CD4-positive, alpha-beta T cell treated with Interleukin-2 at 100 ng/mL for 4 hours (primary cell): ENCODE data around the gene LTK.

Source experiments
- DNase-seq: peaks from one replicate; pipeline ENCODE4 v3.0.0-alpha.2; 2020; ENCODE audit warnings: low spot score

Gene LTK

GRCh38 chr15:41498657-41499056 lies 15.0 kb downstream of the LTK start:
- DNase-seq, result no peak

- no peak for DNase-seq
Measured at GRCh38 chr15:41495736-41496599, 17.7 kb downstream of the LTK start.

- DNase-seq, result no peak
Measured at GRCh38 chr15:41494922-41495735, 18.5 kb downstream of the LTK start.

DNA sequence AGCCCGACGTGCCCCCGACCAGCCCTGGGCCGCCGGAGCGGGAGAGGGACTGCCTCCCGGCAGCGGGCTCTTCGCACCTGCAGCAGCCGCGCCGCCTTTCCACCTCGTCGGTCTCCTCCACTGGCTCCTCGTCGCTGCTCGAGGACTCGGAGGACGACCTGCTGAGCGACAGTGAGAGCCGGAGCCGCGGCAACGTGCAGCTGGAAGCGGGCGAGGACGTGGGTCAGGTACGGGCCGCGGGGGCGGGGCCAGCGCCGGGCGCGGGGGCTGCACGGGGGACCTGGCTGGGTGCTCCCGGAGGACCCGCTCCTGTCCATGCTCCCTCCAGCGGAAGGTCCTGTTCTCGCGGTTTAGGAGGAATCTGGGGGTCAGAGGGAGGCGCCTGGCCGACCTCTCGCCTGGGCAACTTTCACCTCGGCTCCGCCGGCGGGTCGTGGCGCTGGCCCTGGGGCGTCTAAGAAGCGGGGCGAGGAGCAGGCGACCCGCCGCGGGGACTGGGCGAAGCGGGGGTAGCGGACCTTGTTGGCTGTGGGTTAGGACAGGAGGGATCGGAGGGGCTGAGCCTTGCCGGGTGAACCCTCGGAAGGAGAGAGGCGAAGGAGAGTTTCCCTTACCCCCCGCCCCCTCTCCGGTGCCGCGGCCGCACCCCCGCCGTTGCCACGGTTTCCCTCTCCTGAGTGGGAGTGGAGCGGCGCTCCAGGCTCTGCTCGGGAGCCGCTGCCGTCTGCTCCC lies 19.3 kb downstream of the LTK start:
- DNase-seq, result no peak

DNA sequence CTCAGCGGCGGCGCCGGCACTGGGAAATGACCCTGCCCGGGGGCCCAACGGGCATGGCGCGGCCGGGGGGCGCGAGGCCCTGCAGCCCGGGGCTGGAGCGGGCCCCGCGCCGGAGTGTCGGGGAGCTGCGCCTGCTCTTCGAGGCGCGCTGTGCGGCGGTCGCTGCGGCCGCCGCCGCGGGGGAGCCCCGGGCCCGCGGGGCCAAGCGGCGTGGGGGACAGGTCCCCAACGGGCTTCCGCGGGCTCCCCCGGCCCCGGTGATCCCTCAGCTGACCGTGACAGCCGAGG lies 19.8 kb downstream of the LTK start:
- DNase-seq, result no peak

GRCh38 chr15:41493205-41493901 lies 20.3 kb downstream of the LTK start, which contains the start of gene ITPKA:
ITPKA (plus strand) TSS chr15:41493874; CDS start chr15:41493928, 54 bp downstream.
- peak; percentile 77 for DNase-seq

GRCh38 chr15:41492597-41493204 lies 20.9 kb downstream of the LTK start:
- DNase-seq, result no peak

DNA sequence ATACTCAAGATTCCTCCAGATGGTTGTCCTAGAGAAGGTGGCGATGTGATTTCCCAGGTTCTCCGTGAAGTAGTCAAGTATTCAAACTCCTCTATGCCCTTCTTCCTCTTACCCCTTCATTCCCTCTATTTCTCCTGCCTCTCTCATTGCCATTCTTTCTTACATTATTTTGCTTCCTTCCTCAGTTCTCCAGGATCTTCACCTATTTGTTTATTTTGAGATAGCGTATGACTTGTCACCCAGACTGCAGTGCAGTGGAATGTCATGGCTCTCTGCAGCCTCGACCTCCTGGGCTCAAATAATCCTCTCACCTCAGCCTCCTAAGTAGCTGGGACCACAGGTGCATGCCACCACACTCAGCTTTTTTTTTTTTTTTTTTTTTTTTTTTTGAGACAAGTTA lies 21.7 kb downstream of the LTK start:
- DNase-seq, result no peak

DNA sequence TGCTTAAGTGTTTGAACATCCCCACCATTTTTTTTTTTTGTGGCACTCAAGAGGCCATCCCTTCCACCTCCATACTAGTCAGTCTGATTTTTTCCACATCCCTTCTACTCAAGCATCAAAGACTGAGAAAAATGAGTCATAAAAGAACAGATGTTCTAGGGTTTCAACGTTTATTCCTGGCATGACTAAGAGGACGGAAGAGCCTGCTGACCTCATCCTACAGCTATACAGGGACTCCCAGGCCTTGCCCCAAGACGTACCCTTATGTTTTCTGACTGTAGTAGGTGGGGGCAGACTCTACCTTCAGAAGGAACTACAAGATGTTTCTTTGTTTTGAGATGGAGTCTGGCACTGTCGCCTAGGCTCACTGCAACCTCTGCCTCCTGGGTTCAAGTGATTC lies 23.3 kb downstream of the LTK start:
- DNase-seq, result no peak

DNA sequence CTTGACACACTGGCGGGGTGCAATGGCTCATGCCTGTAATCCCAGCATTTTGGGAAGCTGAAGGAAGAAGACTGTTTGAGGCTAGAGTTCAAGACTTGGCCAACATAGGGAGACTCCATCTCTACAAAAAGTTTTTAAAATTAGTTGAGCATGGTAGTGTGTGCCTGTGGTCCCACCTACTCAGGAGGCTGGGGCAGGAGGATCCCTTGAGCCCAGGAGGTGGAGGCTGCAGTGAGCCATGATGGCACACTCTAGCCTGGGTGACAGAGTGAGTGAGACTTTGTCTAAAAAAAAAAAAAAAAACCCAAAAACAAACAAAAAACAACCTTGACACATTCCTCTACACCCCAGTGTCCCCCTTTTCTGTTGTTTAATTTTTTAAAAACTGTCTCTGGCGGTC lies 24.0 kb downstream of the LTK start:
- DNase-seq, result no peak

DNA sequence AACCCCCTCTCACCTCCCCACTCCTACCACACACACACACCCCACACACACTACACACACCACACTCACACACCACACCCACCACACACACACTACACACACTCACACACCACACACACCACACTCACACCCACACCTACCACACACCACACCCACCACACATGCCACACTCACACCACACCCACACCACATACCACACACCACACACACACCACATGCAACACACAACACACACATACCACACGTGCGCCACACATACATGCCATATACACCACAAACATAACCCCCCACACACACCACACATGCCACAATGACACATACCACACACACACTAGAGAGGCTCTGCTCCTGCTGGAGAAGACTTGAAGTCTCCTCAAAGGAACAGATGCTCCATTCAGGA lies 25.8 kb downstream of the LTK start:
- DNase-seq, result no peak

GRCh38 chr15:41487381-41487780 lies 26.2 kb downstream of the LTK start:
- DNase-seq, result no peak

- no peak for DNase-seq
Measured at GRCh38 chr15:41486286-41486685, 27.3 kb downstream of the LTK start.

GRCh38 chr15:41484937-41485625 lies 28.5 kb downstream of the LTK start:
- DNase-seq, result no peak

DNA sequence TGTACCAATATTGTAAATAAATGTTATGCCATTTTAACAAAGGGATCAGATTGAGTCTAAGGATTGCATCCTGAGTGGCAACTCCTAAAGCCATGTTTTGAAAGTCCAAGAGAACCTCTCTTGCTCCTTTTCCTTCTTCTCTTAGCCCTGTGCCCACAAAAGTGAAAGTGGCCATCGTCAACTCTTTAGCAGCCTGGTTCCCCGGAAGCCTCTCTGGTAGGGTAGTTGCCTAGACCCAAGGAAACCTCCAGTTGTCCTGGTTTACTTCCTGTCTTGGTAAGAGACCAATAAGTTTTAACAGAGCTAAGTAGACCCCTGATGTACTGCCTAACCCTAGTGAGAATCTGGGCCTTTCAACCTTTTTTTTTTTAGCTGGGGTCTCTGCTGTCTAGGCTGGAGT lies 30.1 kb downstream of the LTK start:
- DNase-seq, result no peak

- peak; percentile 54 for DNase-seq
Measured at GRCh38 chr15:41483115-41483514, 30.5 kb downstream of the LTK start.

DNA sequence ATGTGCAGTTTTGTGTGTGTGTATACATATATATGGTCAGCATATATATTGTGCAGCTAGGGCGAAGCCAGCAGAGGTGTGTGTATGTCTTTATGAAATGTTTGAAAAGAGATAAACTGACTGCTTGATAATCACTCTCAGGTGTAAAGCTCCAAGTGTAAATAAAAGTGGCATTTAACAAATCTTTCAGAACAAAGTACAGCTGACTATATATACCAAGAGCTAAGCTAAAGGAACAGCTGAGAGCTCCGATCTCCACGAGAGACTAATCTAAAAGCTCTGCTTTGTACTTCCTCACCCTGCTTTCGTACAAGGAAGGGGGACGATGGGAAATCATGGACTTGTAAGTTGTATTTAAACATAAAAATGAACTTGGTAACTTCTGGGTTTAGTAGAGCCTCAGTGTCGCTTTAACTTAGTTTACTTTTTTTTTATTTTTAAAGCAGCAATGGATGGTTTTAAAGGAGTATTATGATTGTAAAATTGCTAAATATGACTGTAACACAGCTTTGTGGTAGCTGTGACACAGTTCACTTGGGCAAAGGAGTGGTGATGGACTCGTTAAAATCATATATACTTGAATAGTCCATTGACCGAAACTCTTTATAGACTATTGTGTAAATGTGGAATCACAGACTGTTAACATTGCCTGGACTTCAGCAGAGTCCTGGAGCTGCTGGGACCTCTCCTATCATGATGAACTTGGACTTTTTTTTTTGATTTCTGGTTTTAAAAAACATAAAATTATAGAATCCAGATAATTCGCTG lies 31.3 kb downstream of the LTK start:
- no peak for DNase-seq

DNA sequence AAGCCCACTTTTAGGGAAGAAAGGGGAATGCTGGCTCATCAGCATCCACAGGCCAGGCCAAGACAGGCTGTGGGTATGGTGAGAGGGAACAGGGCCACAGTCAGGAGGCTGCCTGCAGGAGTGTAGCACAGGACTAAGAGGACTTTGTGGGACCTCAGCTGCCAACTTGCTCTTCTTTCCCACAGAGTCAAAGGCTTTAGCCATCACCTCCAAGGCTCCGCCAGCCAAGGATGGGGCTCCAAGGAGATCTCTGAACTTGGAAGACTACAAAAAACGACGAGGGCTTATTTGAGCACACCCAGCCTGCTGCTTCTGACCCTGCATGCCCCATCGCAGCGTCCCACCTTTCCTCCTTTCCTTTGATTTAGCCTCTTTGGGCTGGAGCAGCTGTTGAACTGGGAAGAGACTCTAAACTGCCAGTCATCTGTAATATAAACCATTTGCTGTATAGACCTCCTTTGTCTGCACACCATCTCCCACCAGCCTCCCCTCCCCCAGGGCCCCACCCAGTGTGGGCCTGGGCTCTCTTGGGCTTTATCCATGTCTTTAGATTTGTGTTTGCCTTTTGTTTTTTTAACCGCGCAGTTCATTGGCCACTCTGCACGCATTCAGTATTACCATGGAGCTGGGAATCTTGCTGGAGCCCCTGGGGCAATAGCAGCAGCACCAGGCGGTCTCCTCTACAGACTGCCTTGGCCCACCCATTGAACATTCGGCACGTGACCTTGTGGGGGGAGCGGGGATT lies 33.1 kb downstream of the LTK start:
- DNase-seq, result no peak

GRCh38 chr15:41476416-41477048 lies 37.1 kb downstream of the LTK start:
- no peak for DNase-seq
